Smooth muscle cell of the brain vasculature (primary cell): ENCODE measurements around the gene ENTREP1.

ENCODE experiments used
- DNase-seq: peaks from one replicate; pipeline ENCODE4 v3.0.0-alpha.2; 2012; ENCODE audit warnings: low read depth, low spot score

Gene ENTREP1

GRCh38 chr9:69319324-69320025 is 5.5 kb upstream of the ENTREP1 start:
- no peak for DNase-seq

- no peak for DNase-seq
Observed at GRCh38 chr9:69322256-69322655, 2.8 kb upstream of the ENTREP1 start.

- DNase-seq: no peak
Observed at GRCh38 chr9:69323861-69324260, 1.2 kb upstream of the ENTREP1 start.

- no peak for DNase-seq
Observed at GRCh38 chr9:69325409-69326212, 596 bp downstream of the ENTREP1 start.

GRCh38 chr9:69326261-69326660 is 1.2 kb downstream of the ENTREP1 start:
- DNase-seq: no peak

GRCh38 chr9:69330580-69330979 is 5.6 kb downstream of the ENTREP1 start:
- no peak for DNase-seq

GRCh38 chr9:69331444-69331843 is 6.4 kb downstream of the ENTREP1 start:
- no peak for DNase-seq

GRCh38 chr9:69332067-69332685 is 7.2 kb downstream of the ENTREP1 start:
- DNase-seq: no peak

GRCh38 chr9:69333716-69334115 is 8.7 kb downstream of the ENTREP1 start:
- DNase-seq: no peak

- no peak for DNase-seq
Observed at GRCh38 chr9:69334317-69334716, 9.3 kb downstream of the ENTREP1 start.

GRCh38 chr9:69339620-69340019 is 14.6 kb downstream of the ENTREP1 start:
- DNase-seq: no peak

GRCh38 chr9:69340631-69341030 is 15.6 kb downstream of the ENTREP1 start:
- no peak for DNase-seq

GRCh38 chr9:69342769-69343168 is 17.8 kb downstream of the ENTREP1 start:
- no peak for DNase-seq

GRCh38 chr9:69344459-69344858 is 19.4 kb downstream of the ENTREP1 start:
- DNase-seq: no peak

- no peak for DNase-seq
Observed at GRCh38 chr9:69346596-69347390, 21.8 kb downstream of the ENTREP1 start.

GRCh38 chr9:69347607-69348006 is 22.6 kb downstream of the ENTREP1 start:
- no peak for DNase-seq

GRCh38 chr9:69351227-69351626 is 26.2 kb downstream of the ENTREP1 start:
- no peak for DNase-seq

- DNase-seq: no peak
Observed at GRCh38 chr9:69355232-69355631, 30.2 kb downstream of the ENTREP1 start.

GRCh38 chr9:69357030-69357775 is 32.2 kb downstream of the ENTREP1 start:
- DNase-seq: no peak

GRCh38 chr9:69357821-69358220 is 32.8 kb downstream of the ENTREP1 start:
- no peak for DNase-seq

- DNase-seq: no peak
Observed at GRCh38 chr9:69363191-69363590, 38.2 kb downstream of the ENTREP1 start.
